Measurements from ENCODE around the gene DDX56.
"Not testable (repeated sequence)": the region's sequence is repeated elsewhere in the genome, so short reads cannot be mapped to it uniquely, and the experiment has no call there.

DDX56 gene

DNA sequence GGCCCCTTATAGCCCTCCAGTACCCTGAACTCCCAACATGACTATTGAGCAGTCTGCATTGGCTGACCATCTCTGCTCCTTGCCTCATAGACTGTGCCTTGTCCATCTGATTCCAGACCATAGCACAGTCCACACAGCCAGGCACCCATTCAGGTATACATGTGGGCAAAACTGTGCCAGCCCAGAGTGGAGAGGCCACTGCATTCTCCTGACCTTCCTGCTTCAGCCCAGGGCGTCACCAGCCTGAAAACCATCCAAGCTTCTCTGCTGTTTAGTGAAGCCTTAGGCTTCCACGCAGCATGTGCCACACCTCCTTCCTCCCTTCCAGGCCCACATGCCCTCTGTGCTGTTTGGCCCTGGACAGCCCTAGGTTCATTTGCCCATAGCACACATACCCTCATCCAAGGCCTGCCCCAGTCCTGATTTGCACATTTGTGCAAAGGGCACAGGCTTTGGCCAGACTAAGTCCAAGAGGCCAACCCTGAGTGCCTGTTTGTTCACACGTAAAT is 10.5 kb downstream of the DDX56 start:
- no peak for DNase-seq (ENCODE audit: low read depth in 3 of 3)

DNA sequence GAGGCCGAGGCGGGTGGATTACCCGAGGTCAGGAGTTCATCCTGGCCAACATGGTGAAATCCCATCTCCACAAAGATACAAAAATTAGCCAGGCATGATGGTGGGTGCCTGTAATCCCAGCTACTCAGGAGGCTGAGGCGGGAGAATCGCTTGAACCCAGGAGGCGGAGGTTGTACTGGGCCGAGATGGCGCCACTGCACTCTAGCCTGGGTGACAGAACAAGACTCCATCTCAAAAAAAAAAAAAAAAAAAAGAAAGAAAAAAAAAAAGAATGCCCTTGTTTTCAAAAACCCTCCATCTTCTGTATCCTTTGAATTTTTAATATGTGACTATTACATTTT is 11.1 kb downstream of the DDX56 start:
- not testable (repeated sequence) for DNase-seq (ENCODE audit: low read depth in 3 of 3)

DNA sequence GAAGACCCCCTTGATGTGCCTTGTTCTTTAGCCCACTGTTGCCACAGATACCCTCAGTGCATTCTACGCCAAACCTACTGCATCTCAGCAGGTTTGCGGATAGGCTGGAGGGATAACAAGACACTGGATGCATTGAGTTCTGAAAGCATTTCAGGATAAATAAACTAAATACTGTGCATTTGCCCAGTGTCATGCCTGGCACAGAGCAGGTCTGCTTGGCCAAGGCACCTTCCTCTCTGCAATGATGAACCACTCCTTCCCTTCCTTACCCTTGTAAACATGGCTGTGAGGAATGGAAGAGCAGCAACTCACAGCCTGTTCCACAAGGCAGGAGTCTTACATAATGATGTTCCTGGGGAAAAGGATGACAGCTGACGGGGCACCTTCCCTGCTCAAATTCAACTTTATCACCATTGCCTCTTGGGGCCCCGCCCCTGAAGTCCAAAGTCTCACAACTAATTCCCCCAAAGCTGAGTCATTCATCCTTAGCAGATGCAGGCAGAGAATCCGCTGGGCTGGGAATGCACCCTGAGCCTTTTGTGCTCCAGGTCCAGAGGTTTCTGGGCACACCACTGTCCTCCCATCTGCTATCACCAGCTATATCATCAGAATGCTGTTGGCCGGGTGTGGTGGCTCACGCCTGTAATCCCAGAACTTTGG is 11.6 kb downstream of the DDX56 start:
- DNase-seq (ENCODE audit: low read depth in 3 of 3): no peak

DNA sequence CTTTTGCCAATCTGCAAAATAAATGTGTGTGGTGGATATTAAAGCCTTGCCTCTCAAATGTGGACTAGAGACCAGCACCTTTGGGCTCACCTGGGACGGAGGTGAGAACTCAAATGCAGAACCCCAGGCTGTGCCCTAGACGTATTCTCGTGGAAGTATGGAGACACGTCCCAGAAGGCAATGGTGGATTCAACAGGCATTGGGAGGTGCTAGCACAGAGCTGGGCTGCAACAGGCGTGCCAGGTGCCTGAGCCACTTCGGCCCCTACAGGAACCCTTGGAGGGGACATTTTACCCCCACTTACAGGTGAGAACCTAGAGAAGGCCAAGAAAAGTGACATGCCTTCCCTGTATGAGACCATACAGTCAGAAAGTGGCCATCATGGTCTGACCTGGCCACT is 12.2 kb downstream of the DDX56 start:
- no peak for DNase-seq (ENCODE audit: low read depth in 3 of 3)

DNA sequence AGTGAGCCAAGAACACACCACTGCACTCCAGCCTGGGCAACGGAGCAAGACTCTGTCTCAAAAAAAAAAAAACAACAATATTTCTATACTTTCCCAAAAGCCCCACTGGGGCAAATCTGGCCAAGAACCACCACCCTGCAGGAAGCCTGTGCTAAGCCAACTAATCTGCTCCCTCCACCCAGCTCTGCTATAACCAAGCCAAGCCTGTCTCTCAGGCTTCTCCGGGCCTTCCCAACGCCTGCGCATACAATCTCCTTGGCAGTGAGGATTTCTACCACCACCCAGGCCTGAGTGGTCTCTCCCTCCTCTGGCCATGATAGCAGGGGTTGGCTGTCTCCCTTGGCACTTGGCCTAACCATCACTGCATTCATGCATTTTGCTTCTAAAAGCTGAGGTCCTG is 14.2 kb downstream of the DDX56 start:
- DNase-seq (ENCODE audit: low read depth in 3 of 3): no peak

DNA sequence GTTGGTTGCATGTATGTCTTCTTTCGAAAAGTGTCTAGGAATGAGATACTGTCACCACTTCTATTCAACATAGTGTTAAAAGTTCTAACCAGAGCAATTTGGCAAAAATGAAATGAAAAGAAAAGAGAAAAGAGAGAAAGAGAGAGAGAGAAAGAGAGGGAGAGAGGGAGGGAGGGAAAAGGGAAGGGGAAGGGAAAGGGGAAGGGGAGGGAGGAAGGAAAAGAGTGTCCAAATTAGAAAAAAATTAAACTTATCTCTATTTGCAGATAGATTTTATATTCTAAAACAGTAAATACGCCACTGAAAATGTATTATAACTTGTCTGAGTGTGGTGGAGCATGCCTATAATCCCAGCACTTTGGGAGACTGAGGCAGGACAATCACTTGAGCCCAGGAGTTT is 16.2 kb downstream of the DDX56 start:
- DNase-seq (ENCODE audit: low read depth in 3 of 3): no peak

DNA sequence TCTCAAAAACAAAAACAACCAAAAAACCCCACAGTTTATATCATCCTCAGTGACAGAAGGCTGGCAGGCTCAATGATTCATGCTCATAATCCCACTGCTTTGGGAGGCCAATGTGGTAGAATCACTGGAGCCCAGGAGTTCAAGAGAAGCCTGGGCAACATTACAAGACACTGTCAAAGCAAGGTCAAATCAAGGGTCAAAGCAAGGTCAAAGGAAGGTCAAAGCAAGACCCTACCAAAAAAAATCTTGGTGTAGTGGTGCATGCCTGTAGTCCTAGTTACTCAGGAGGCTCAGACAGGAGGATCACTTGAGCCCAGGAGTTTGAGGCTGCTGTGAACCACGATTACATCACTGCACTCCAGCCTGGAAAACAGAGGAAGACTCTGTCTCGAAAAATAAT is 18.4 kb downstream of the DDX56 start:
- DNase-seq (ENCODE audit: low read depth in 3 of 3): no peak

DNA sequence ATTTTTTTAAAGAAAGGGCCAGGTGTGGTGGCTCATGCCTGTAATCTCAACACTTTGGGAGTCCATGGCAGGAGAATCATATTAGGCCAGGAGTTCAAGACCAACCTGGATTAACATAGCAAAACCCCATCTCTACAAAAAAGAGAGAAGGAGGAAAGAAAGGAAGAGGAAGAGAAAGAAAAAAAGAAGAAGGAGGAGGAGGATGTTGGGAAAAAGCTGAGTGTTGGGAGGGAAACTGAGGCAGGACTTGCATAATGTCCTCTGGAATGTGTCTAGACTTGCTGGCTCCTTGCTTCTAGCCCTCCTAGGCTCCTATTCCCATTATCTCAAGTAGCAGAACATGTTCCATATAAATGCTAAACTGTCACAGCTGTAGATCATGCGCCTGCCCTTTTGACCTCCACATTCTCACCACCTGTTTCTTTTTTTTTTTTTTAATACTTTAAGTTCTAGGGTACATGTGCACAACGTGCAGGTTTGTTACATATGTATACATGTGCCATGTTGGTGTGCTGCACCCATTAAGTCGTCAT is 21.2 kb downstream of the DDX56 start:
- not testable (repeated sequence) for DNase-seq (ENCODE audit: low read depth in 3 of 3)

DNA sequence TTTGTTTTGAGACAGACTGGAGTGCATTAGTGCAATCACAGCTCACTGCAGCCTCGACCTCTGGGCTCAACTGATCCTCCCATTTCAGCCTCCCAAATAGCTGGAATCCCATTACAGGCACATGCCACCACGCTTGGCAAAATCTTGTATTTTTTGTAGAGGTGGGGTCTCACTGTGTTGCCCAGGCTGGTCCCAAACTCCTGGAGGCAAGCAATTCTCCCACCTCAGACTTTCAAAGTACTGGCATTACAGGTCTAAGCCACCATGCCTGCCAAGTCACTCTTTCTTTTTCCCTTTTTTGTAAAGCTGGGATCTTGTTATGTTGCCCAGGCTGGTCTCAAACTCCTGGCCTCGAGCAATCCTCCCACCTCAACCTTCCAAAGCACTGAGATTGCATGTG is 24.3 kb downstream of the DDX56 start:
- no peak for DNase-seq (ENCODE audit: low read depth in 3 of 3)

DNA sequence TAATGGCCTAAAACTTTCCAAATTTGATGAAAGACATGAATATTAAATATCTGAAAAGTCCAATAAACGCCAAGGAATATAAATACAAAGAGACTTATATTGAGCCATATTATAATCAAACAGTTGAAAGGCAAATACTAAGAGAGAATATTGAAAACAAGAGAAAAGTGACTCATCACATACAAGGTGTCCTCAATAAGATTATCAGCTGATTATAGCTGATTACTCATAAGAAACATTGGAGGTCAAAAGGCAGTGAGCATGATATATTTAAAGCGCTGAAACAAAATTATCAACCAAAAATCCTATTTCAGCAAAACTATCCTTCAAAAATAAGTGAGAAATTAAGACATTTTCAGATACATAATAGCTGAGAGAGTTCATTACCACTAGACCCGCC is 24.8 kb downstream of the DDX56 start:
- DNase-seq (ENCODE audit: low read depth in 3 of 3): no peak

DNA sequence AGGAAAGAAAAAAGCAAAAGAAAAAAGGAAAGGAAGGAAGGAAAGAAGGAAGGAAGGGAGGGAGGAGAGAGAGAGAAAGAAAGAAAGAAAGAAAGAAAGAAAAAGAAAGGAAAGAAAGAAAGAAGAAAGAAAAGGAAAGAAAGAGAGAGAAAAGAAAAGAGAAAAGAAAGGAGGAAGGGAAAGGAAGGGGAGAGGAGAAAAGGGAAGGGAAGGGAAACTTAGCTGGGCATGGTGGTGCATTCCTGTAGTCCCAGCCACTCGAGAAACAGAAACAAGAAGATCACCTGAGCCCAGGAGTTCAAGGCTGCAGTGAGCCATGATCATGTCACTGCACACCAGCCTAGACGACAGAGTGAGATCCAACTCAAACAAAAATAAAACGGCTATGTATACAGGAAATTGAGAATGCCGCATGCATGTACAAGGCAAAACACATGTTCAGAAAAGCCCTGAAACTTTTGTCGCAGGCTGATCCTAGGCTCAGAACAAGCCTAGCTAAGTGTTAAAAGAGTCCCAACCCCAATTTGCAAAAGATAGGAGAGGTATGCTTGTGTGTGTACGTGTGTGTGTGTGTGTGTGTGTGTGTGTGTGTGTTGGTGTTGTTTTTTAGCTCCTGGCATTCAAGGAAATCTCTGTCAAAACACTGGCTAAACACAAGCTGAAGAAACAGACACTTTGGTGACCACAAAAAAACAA is 26.0 kb downstream of the DDX56 start:
- no peak for DNase-seq (ENCODE audit: low read depth in 3 of 3)

DNA sequence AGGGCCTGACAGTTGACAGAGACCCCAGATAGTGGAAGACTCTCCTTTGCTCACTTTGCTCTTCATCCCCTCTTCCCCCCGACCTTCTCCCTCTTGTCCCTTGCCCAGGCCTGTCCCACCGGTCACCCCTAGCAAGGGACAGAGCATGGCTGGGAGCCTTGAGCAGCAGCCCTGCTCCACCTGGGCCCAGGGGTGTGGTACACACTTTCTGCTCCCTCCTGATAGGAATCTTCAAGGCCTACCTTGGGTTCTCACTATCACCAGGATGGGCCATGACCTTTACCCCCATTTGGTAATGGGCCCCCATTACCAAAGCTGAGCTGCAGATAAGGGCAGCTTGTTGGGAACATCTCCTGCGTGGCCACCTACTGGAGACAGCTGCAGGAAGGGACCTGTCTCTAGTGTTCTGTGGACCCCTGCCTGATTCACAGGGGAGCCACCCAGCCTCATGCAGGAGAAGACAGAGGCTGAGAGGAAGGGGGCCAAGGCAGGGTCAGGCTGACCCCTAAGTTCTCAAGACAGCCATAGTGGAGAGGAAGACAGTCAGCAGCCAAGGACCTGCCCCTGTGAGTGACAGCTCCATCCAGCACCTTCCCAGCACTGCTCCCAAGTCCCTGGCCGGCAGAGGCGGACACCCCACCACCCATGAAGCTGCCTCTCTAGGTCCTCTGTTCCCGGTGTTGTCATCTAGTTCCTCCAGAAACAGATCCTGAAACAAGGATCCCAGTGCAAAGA is 31.7 kb downstream of the DDX56 start:
- DNase-seq (ENCODE audit: low read depth in 3 of 3): no peak

DNA sequence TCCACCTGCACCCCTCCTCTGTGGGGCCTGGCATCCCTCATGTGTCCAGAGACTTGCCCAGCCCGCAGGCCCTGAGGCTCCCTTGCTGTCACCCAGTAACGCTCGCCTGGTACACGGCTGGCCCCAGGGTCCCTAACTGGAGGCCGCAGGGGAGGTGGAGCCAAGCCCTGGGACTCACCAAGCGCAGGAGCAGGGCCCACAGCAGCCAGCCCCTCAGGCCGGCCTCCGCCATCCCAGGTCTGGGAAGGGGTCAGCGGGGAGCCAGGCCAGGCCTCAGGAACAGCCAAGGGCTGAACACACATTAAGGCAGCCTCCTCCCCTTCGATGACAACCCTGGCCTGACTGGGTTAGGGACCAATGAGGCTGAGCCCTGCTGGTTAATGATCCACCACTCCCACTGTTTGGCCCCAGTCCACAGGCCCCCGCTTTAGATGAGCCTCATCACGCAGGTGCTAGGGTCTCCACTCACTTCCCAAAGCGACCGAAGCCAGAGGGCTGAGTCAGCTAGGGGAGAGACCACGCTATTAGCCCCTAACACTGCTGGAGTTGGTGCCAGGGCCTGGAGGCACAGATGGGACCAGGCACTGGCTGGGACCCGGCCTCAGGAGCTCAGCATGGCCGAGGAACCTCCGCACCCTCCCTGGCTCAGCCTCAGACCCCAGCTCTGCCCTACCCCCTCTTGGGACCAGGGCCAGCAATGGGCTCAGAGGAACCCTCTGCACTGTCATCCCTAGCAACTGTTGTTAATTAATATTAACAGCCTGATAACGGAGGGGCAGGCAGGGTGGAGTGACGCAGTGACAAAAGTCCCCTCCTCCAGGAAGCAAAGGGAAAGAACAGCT is 32.5 kb downstream of the DDX56 start, which contains the start of gene NPC1L1:
NPC1L1 (minus strand) TSS at position 303 of the 842 bp plus-strand sequence; CDS start at position 232, 71 bp downstream.
- no peak for DNase-seq (ENCODE audit: low read depth in 3 of 3)

DNA sequence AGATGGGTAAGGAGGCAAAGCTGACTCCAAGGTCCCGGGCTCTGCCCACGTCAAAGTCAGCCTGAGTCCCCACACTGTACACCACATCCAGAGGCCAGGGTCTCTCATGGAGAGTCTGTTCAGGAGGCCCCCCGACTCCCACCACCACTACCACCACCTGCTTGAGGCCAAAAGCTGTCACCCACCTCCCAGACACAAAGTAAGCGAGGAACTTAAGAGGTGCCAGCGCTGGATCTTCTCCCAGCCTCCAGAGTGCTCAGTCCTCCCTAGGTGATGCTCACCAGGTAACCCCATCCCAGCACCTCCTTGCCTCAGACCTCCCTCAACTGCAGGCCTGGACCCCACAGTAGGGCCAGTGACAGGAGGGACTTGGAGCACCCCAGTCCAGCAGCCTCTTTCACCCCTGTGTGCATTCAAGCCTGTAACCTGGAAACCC is 33.1 kb downstream of the DDX56 start:
- no peak for DNase-seq (ENCODE audit: low read depth in 3 of 3)

DNA sequence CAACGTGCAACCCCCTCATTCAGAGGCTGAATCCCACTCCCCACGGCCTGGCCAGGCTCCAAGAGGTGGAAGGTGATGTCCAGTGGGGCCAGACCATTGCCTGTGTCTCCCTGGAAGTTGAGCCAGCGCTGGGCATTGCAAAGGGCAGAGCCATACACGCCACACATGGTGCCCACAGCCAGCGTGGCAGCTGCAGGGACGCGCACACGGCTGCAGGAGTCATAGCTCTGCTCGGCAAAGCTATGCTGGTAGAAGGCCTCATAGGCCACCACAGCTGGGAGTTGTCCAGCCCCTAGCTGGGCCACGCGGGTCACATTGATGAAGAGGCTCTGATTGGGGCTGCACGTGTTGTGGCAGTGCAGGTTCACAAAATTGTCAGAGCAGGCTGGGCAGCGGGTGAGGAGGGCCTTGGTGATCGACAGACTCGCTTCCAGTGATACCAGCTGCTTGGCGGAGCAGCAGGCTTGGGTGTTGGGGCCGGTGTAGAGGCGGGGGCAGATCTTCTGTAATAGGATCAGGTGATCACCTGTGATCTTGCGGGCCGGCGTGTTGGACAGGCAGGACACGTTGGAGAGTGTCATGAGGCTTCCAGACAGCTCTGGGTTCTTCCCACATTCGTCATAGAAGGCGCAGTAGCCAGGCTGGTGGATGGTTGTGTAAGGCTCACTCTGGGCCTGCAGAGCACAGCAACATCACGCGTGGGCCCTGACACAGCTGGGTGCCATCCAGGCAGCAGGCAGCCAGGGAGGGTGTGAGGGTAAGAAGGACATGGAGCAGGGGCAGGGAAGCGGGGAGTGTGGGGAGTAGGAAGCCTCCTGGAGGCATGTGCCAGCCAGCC is 33.8 kb downstream of the DDX56 start:
- no peak for DNase-seq (ENCODE audit: low read depth in 3 of 3)

DNA sequence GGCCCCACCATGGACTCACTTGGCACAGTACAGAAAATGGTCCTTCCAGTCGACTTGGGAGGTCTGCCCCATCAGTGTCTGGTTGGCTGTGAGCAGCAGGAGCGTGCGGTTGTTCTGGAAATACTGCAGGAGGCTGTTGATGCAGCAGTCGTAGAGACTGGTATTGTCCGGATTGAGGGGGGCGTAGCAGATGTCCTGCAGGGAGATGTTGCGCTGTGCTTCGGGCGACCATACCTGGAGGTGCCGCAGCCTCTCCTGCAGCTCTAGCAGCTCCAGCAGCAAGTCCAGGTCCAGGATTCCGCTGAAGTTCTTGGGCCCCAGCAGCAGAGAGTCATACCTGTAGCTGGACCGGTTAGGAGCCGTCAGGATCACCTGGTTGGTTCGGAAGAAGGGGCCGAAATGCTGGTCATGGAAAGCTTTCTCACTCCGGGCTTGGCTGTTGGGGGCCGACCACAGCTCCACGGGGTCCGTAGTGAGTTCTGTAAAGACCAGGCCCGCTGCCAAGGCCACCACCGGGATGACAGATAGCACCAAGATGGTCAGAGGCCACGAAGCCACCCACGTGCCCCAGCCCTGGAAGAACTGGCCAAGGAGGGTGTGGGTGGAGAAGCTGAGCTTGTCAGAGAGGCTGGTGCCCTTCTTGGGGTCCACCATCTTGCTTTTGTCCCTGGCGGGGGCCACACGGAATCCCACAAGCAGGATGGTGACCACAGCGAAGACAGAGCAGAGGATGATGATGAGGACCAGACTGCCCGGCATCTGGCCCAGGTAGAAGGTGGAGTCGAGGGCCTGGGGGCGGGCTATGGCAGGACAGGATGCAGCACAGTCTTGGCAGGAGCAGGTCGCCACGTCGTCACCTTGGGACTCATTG is 34.7 kb downstream of the DDX56 start:
- DNase-seq (ENCODE audit: low read depth in 3 of 3): no peak

DNA sequence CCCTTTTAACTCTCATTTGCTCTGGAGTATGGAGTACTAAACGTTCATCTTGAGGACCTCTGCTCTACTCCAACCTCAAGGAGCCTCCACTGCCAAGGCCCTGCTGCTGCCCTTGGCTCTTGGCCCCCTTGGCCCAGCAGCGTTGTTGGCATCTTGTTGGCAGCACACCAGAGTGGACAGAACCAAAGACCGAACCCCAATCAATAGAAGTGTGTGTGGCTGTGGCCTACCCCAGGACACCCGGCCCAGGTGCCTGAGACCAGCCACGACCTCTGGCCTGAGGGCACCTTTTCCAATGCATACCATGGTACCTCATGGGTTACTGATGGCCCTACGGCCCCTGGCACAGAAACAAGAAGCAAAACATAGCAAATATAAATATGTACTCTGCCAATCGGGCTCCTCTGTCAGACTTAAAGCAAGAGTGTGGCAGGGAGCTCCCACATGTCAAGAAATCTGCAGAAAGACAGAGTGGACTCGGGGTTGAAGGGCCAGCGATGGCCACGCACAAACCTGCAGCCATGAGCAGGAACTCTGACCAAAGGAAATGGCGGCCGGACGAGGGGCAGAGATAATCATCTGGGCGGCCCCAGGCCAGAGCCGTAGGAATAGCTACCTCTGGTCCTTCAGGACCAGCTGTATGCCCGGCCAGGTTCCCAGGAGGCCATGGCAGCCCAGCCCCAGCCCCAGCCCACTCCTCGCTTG is 35.5 kb downstream of the DDX56 start:
- no peak for DNase-seq (ENCODE audit: low read depth in 3 of 3)

DNA sequence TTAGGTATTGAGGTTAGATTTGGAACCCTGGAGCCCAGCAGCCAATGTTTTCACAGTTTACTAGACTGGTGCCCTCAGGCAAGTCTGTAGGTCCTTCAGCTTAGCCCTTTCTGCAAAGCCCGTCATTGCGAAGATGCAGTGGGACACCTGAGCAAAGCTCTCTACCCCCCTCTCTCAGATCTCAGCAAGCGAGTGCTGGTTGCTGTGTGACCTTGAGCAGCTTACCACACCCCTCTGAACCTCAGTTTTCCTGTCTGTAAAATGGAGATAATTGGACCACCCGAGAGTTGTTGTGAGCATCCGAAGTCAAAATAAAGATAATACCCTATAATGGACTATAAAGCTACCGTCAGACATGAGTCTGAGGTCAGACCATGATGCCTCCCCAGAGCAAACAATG is 36.3 kb downstream of the DDX56 start:
- no peak for DNase-seq (ENCODE audit: low read depth in 3 of 3)

DNA sequence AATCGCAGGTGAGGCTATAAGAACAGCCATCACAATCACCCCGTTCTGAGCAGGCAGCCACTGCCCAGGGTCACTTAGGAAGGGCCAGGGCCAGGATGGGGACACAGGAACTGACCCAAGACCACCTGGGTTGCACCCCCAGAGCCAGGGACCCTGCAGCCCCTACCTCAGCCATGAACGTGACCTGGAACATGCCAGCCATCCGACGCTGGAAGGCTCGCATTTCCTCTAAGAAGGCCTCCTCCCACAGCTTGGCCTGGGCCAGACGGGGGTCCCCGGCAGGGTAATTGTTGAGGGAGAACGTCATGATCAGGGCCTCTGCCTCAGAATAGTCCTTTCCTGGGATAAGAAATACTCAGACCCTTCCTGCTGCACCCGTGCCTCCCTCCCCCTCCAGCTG is 37.6 kb downstream of the DDX56 start:
- no peak for DNase-seq (ENCODE audit: low read depth in 3 of 3)
